Activated CD4-positive, alpha-beta T cell treated with anti-CD3 and anti-CD28 coated beads, Interleukin-2, amount 50 U/mL, for 48 hours (primary cell): ENCODE measurements around the gene NHLH1.

Source experiments
- DNase-seq, 2 experiments: peaks; one replicate each; pipeline ENCODE4 v3.0.0-alpha.2; 2020

The NHLH1 gene

DNA sequence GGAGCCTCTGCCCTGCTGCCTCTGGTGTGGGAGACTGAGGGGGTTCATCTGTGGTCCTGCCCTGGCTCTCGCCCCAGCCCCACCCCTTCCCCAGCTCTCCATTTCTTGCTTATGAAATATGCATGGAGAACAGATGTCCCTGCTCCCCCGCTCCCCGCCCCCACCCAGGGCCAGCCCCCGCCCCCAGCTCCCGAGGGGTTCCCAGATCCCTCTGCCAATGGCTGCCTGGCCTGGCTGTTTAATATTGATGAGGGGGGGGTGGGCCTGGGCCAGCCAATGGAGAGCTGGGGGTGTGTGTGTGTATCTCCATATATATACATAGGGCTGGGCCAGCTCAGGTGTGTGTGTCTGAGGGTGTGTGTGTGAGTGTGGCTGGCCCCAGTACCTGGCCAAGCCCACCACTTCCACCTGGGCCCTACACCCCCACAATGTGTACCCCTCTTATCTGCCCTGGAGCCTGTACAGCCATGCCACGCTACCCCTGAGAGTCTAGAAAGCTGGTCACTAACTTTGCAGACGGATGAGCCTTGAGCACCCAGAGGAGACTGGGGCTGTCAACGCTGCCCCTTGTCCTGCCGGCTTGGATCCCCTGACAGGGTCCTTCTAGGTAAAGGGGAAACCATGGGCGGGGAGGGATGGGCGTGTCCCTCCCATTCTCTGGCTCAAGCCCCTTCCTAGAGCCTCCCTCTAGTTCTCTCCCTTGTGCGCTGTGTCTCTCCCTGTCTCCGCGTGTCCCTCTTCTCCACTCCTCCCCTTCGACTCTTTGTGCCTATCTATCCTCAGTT is at the start of gene NHLH1:
NHLH1 (plus strand) TSS at position 341 of the 785 bp plus-strand sequence. CDS start 3,661 bp downstream, outside the sequence.
- no peak for DNase-seq

DNA sequence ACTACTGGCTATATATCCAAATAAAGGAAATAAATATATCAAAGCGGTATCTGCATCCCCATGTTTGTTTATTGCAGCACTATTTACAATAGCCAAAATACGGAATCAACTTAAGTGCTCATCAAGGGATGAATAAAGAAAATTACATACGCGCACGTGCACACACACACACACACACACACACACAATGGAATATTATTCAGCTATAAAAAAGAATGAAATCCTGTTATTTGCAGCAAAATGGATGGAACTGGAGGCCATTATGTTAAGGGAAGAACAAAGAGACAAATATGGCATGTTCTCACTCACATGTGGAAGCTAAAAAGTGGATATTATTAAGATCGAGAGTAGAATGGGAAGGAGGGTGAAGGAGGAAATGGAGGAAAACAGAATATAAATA is 44.0 kb upstream of the NHLH1 start:
- DNase-seq: no peak

DNA sequence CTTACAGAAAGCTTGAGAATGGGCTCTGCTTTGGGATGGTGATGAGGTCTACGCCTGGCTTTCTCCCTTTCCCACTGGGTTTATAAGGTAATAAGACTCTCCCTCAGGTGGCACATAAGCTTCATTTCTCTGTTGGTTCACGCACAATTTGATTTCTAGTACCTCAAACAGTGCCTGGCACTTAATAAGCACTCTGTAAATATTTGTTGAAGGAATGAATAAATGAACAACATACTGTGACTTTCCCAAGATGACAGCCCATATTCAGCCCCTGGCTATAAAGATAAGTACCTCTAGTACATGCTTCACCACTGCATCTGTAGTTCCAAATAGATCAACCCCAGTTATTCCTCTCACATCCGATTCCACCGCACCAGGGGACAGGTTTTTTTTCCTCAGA is 41.6 kb upstream of the NHLH1 start:
- DNase-seq: no peak

DNA sequence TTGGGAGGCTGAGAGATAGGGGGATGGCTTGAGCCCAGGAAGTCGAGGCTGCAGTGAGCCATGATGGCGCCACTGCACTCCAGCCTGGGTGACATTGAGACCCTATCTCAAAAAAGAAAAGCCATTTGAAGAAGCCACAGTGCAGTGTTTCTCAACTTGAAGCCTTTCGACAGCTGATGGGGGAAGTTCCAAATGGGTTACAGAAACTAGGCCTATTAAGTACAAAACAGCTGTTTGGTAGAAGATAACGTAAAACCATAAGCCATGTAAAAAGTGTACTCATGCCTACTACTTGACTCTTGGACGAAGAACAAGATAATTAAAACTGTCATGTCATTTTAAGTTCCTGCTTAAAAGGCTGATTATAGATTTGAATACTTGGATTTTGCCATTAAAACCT is 40.5 kb upstream of the NHLH1 start:
- no peak for DNase-seq

DNA sequence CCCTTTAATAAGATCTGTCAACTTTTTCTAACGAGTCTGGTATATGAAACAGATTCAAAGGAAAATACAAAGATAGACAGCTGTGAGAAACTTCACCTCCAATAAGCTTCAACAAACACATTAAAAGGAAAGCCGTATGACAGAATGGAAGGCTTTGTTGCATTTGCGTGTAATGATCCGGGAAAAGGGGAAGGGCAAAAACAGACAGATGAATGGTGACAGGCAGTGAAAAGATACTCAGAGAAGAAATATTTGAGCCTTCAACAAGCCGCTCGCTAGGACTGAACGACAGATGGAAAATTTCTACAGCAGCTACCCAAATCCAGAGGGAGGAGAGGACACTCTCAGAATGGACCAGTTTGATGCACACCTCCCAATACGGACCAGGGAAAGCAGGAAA is 38.7 kb upstream of the NHLH1 start:
- DNase-seq: no peak

DNA sequence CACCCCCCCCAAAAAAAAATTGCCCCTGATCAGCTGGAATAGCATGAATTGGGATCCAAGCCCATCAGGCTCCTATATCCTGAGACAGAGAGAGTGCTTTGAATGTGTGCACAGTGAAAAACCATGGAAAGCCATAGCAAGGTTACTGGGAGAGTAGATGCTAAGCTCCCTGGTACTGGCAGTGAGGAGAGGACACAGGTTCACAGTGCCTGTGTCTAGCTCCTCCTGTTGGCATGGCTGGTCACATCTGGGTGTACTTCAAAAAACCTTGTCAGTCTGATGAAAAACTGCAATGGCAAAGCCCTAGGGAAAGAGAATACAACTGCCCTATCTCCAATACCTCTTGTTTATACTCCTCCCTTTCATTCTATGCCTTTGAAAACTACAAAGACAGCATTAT is 36.8 kb upstream of the NHLH1 start:
- no peak for DNase-seq

DNA sequence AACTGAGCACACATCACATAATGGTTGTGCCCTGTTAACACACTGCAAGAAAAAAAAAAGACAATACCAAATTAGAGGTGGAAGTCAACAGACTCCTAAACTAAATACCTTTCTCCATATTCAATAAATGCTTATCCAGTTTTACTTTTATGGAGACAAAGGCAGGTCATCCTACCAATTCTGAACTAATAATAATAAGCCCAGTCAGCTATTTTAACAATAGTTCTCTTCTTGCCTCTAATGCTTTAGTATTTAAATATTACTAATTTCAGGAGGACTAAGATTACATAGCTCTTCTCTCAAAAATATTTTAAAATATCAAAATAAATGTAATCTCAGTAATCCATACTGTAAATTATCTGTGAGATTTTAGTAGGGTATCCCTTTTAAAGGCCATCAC is 34.4 kb upstream of the NHLH1 start:
- no peak for DNase-seq

DNA sequence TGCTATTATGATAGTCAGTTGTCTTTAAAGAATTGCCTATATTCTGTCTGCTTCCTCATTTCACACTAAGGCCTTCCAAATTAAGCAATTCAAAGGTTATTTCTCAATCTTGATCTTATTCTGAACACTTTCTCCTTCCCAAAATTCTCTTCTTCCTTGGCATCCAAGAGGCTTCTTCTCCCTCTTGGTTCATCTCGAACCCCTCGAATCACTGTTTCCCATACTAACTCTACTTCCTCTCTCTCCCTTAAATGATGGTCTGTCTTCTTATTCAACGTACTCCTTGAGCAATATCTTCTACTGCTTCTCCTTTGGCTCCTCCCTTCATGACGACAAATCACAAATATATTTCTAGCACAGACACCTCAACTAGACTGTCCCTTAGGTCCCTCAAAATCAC is 28.3 kb upstream of the NHLH1 start:
- no peak for DNase-seq

DNA sequence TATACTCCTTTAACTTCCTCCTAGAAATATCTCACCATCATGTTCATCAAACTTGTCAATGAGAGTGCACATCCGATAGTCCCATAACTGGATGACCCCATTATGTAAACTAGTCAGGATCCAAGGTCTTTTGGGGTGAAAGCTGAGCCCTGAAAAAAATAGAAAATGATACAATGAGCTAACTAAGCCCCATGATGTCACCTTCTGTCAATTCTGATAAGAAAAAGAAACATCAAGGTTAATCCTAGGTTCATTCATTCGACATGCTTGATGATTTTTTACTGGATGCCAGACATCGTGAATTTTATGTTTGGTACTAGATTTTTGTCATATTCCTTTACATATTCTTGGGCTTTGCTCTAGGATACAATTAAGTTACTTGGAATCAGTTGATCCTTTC is 26.7 kb upstream of the NHLH1 start:
- no peak for DNase-seq

DNA sequence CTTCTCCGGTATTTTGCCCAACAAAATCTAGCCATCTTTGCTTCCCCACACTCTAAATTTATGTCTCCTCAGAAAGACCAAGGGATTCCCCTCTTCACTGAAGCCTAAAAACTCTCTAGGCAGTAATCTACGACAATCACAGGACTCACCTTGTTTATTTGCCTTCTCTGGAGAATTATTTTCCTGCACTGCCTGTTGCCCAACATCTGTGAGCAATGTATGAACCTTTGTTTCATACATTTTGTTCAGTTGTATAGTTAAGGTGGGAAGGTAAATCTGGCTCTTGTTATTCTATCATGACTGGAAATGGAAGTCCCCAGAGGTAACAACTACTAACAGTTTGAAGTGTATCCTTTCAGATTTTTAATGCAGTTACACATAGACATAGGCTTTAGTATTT is 26.0 kb upstream of the NHLH1 start:
- no peak for DNase-seq

DNA sequence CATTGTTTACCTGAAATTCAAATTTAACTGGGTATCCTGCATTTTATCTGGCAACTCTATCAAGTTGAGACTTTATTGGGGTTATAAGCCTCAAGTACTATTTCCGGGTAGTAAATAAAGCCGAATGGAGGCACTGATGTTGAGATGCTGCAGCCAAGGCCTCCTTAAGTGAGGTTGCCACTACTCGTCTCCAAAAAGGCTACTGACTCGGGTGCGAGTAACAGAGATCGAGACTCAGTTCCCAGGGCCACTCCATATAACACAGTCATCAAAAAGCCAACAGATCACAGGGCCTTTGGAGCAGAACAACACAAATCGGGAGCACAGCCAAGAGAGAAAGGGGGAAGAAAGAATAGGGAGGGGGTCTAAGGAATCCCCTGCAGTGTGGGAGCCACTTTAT is 24.3 kb upstream of the NHLH1 start:
- DNase-seq: peak in 1 of 2 experiments; percentile 6

DNA sequence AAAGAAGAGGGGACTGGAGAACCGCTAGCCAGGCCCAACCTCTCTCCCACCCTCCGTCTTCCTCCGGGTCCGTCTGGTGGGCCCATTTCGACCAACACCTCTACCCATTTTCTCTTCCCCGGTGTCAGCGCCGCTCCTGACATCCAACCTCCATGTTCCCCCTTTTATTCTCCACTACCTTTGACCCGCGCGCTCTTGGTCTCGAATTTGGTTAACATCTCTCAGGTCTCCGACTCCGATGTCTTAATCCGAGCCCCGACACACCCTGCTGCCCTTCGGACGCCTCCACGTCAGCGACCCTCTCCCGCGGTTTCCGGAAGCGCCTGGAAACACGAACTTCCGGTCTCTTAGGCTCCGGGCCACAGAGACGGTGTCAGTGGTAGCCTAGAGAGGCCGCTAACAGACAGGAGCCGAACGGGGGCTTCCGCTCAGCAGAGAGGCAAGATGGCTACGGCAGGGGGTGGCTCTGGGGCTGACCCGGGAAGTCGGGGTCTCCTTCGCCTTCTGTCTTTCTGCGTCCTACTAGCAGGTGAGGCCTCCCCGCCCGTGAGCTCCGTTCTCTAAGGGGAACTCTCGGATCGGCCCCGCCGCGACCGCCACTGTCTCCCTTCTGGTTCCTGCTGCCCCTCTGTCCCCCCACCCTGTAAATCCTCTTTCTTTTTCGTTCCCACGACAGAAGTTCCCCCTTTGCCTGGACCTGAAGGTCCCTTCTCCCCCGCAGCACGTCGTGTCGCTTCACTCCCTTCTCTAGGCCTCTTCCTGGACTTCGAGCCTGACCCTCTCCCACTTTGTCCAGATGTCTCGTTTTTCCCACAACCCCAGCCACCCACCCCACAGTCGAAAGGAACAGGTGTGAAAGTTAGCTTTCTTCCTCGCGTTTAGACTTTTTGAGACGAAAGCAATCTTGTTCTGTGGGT is 23.7 kb upstream of the NHLH1 start, which contains the start of the genes COPA and NCSTN:
COPA (minus strand) TSS at position 298 of the 917 bp plus-strand sequence; CDS start at position 218, 80 bp downstream.
NCSTN (plus strand) TSS at position 431 of the 917 bp plus-strand sequence; CDS start at position 445, 14 bp downstream.
- DNase-seq: peak; percentile 88 to 90

DNA sequence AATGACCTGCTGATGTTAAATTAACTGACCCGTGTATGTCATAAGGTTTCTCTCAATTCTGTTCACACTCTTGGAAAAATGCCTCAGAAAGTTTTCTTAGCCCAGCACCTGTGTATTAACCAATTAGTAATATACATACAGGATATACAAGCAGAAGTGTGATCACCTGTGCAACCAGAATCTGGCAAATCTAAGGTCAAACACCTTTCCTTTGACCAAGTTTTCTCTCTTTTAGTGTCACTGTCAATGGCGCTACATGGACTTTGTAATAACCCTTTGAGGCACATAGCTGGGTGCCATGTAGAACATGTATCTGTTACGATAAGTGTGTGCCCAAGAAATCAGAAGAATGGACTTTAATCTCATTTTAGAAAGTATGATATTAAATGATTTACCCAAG is 22.6 kb upstream of the NHLH1 start:
- no peak for DNase-seq

DNA sequence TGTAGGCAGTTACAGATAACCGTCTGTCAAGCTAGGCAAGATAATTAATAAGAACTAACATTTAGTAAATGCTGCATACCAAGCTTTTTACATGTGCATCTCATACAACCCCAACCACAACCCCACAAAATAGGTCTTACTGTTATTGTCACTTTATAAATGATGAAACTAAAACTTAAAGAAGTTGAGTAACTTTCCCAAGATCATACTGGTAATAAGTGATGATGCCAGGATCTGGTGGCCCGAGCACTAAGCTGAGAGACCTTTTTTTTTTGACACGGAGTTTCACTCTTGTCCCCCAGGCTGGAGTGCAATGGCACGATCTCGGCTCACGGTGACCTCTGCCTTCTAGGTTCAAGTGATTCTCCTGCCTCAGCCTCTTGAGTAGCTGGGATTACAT is 21.9 kb upstream of the NHLH1 start:
- DNase-seq: no peak

DNA sequence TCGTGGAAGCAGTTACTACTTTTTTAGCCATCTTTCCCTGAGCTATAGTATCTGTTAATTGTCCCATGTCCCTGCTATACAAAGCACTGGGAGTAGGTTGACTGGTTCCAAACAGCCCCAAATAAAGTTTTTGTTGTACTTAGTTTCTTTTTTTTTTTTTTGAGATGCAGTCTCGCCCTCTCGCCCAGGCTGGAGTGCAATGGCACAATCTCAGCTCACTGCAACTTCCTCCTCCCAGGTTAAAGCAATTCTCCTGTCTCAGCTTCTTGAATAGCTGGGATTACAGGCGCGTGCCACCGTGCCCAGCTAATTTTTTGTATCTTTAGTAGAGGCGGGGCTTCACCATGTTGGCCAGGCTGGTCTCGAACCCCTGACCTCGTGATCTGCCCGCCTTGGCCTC is 20.4 kb upstream of the NHLH1 start:
- no peak for DNase-seq

DNA sequence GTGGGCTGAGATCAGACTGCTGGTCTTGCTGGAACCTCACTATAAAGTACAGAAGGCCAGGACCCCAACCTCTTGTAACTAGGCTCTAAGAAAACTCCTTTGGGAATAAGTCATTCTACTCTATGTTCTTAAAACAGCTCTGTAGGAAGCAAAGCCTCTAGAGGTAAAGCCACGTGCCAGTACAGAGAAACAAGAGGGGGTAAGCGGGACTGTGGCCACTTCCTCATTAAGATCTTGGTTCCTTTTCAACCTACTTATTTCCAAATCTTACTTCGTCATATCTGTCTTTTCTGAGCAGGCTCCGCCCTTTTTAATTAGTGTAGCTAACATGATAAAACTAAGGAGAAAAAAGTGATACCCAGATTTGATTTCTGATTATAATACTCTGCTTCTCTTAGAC is 19.9 kb upstream of the NHLH1 start:
- DNase-seq: no peak

DNA sequence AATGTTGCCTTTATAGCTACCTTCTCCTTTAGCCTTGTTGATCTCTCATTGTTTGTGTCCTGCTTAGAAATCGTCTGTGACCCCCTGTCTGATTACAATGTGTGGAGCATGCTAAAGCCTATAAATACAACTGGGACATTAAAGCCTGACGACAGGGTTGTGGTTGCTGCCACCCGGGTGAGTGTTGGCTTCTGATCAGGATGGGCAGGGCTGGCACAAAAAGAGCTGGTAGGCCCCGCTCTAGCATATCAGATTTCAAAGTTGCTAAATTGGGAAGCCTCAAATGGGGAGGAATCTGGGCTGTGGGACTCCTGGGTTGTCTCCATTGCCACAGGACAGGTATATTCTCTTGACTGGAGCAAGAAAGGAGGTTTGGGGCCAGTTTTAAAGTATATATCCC is 15.2 kb upstream of the NHLH1 start:
- DNase-seq: no peak

DNA sequence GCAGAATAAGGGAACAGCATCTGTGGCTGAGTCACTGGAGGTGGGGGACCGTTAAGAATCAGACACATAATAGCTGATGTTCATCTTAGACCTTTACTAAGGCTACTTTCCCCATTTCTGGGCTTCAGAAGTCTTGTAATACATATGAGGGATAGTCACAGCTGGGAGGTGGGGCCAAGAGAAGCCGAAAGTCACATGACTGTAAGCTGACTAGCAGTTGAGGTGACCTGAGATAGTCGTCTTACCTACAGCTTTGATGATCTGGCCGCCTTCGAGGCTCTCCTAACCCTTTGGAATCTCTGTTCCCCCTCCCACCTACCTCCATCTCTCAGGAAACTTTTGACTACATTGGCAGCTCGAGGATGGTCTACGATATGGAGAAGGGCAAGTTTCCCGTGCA is 14.3 kb upstream of the NHLH1 start:
- DNase-seq: no peak

DNA sequence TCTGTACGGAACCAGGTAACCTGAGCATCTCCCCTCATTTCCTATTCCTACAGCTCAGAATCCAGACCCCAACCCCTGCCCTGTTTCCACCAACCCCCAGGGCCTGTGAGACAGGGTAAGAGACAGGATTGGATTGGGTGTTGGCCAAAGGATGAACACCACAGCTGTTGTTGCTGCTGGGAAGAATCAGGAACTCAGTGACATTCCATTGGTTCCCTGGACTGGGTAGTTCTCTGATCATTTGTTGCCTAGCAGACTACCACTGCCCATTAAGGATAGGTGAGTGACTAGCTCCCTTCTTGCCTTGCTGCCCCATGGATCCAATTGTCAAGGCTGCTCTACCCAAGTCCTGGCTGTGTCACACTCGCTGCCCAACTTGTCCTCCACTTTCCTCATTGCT is 13.6 kb upstream of the NHLH1 start:
- DNase-seq: no peak

DNA sequence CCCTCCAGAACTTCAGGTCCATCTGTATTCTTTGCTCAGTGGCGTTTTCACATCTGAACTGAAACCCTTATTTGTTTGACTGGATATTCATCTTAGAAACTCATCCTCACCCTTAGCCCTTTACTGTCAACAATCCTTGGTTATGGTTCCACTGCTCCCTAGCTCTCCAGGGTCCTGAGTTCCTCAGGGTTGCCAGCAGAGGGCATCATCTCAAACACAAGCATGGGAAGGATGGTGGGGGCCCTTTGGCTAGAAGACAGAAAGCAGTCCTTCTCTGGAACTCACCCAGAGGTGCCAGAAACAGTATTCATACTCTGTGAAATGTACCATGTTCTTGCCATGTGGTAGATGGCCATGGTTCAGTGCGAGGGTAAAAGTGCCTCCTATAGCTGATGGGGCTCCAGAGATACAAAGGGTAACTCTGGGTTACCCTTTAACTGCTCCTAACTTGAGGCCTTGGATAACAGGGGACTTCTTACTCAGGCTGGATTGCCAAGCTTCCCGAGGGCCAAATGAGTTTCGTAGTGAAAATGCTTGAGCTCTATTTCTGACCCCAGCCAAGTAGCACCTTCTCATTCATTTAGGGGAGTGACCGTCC is 12.4 kb upstream of the NHLH1 start:
- DNase-seq: peak in 1 of 2 experiments; percentile 15

DNA sequence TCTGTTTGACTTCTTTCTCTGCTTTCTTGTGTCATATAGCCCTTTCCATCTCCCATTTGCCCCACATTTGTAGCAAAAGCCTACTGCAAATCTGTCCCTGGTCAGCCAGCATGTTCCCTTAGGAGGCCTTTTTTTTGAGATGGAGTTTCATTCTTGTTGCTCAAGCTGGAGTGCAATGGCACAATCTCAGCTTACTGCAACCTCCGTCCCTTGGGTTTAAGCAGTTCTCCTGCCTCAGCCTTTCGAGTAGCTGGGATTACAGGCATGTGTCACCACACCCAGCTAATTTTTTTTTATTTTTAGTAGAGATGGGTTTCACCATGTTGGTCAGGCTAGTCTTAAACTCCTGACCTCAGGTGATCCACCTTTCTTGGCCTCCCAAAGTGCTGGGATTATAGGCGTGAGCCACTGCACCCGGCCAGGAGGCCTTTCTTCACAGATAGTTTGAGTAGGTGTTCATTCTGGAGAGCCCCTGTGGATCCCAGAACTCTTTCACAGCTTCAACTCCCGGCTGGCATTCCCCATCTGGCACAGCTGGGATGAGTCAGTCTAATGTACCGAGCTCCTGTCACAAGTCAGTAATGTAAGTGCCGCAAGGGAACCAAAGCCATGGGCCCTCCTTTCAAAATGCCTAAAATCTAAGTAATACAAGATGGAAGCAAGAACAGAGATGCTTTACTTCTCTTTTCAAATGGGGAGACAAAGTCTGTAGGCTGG is 9.4 kb upstream of the NHLH1 start:
- no peak for DNase-seq

DNA sequence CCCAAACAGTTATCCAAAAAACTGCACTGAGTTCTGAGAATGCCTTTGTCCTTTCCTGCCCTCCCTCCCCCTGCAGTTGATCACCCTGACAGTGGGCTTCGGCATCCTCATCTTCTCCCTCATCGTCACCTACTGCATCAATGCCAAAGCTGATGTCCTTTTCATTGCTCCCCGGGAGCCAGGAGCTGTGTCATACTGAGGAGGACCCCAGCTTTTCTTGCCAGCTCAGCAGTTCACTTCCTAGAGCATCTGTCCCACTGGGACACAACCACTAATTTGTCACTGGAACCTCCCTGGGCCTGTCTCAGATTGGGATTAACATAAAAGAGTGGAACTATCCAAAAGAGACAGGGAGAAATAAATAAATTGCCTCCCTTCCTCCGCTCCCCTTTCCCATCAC is 8.8 kb upstream of the NHLH1 start:
- no peak for DNase-seq
